ENCODE measurements around the gene ACBD6.

DNA sequence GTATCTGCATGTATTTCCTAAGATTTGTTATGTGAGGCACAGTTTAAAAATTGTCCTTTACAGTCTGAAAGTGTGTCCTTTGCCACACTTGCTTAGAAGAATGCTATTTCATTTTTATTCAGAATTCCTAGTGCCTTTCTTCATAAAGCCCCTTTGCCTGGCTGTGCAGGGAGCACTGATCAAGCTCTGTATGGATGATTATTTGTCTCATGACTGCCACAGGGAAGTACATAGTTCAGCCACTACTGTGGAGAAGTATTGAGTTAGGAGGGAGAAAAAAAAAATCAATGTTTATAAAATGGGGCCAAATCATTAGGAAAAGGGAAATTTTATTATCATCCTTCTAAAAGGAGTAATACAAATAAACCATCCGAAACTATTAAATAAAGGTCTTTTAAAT lies 220.9 kb downstream of the ACBD6 start:
- no peak for TF ChIP-seq CTCF (IDR thresholded peaks at IDR 0.05; ENCODE audit: low read length)
- no peak for TF ChIP-seq EZH2 (IDR thresholded peaks at IDR 0.05; ENCODE audit: borderline replicate concordance, low read length)
